Airway epithelial cell (primary cell): Measurements from ENCODE around the gene RPL39. TPM values are rescaled to one million over a fixed set of nuclear protein-coding genes. Genes with fewer than 3 reads are reported as not detected.

Source experiments
- total RNA-seq: library from RNA; depleted of rRNA; stranded (reverse); fragments of >200 nt; gene quantifications from 2 replicates; pipeline ENCODE4 v1.2.3, GENCODE V29; 2015

The RPL39 gene
- 3,943 and 6,438 TPM in 2 replicates for total RNA-seq

GRCh38 chrX:119791437-119792231 lies at the start of gene RPL39:
TSS of gene RPL39 (minus strand) at chrX:119791630. CDS start at chrX:119791576, 54 bp downstream.

DNA sequence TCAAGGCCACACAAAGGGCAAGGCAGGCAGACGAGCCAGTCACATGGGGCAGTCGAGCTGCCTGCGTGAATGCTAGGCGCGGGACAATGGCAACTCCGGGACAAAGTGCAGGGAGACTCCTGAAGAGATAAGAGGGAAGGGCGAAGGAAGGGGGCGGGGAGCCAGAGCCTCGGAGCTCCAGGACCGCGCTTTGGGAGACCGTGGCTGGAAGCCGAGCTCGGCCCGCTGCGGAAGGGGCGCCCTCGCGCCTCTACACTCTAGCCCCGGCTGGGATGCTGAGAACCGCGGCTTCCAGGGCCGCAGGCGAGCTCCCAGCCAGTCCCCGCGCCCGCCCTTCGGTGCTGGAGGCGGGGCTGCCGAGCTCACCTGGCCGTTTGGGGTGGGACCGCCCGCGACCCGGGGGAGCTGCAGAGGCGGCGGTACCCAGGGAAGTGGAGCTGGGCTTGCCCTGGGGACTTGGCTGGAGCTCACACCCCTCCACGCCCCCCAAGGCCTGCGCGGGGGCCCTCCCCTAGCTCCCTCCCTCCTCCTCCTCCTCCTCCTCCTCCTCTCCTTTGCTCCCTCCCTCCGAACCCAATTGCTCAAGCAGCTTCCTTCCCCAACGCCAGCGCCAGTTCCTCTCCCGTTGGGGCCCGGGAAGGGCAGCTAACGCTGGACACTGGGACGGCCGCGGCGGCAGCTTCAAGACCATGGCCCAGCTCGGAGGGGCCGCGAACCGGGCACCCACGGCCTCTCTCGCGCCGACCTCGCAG lies 33.3 kb downstream of the RPL39 start, which contains the start of gene SOWAHD:
TSS of gene SOWAHD (plus strand) at position 610 of the 752 bp plus-strand sequence. CDS start at position 690, 80 bp downstream.

Other genes with a start within 250 kb of the RPL39 start
- gene STEEP1, start 226.2 kb downstream of the RPL39 start, total RNA-seq = 21.4 and 24.1 TPM in 2 replicates
- gene UBE2A, start 217.1 kb downstream of the RPL39 start, total RNA-seq = 28.6 and 28.9 TPM in 2 replicates
- gene NKRF, start 185.2 kb downstream of the RPL39 start, total RNA-seq = 6.4 and 8.4 TPM in 2 replicates
- 5.6 and 8.0 TPM in 2 replicates for gene SEPTIN6, start 98.5 kb downstream of the RPL39 start, total RNA-seq
- 0.07 and 0.19 TPM in 2 replicates for gene SOWAHD, start 33.0 kb downstream of the RPL39 start, total RNA-seq
- 3.4 and 4.5 TPM in 2 replicates for gene UPF3B, start 61.3 kb upstream of the RPL39 start, total RNA-seq
- gene RNF113A, start 80.1 kb upstream of the RPL39 start, total RNA-seq = 13.1 and 13.6 TPM in 2 replicates
- 76.0 and 98.8 TPM in 2 replicates for gene NDUFA1, start 80.2 kb upstream of the RPL39 start, total RNA-seq
- gene AKAP14, start 104.3 kb upstream of the RPL39 start, total RNA-seq = not detected in 2 replicates
- gene NKAP, start 152.1 kb upstream of the RPL39 start, total RNA-seq = 4.3 and 6.0 TPM in 2 replicates